Motor neuron (in vitro differentiated cells): Measurements from ENCODE around the gene BNC2. TPM values are rescaled to one million over a fixed set of nuclear protein-coding genes. Genes with fewer than 3 reads are reported as not detected.

Source experiments
- ATAC-seq, 8 experiments: fragments of 200-7000 bp; cut with Tn5 transposase; replicated peaks in 6 of 8; 2 replicates each; pipeline ENCODE4 v1.8.0; 2021; ENCODE audit warnings: mild to moderate bottlenecking in 8 of 8, moderate library complexity in 8 of 8
- H3K27ac ChIP-seq, 2 donors: fragments of 250-450 bp; sonication (Bioruptor Pico); 2 replicates each; pipeline ENCODE4 v1.9.0; 2021; ENCODE audit warnings: antibody characterized with exemption in 2 of 2, mild to moderate bottlenecking in 2 of 2, moderate library complexity in 1 of 2
- H3K4me1 ChIP-seq, 2 donors: fragments of 250-450 bp; sonication (Bioruptor Pico); replicated peaks in 1 of 2; 2 replicates each; pipeline ENCODE4 v1.6.1; 2021; ENCODE audit warnings: antibody characterized with exemption in 2 of 2, mild to moderate bottlenecking in 2 of 2, moderate library complexity in 1 of 2
- H3K4me3 ChIP-seq, 5 donors: fragments of 250-450 bp; sonication (Bioruptor Pico); 2 replicates each; pipeline ENCODE4 v1.9.0; 2021; ENCODE audit warnings: antibody characterized with exemption in 5 of 5, mild to moderate bottlenecking in 5 of 5, moderate library complexity in 4 of 5
- WGBS, 10 experiments: fragments of 450-650 bp; shearing (Covaris generic); methylation state at CpG; one replicate each; pipeline ENCODE4 v1.0.0; 2022; 5-methylcytosine and 5-hydroxymethylcytosine counted together
- in situ Hi-C, 9 experiments: fragments of 400-800 bp; cut with MboI; loops; one replicate each; pipeline ENCODE4 v1.15.0; 2021; ENCODE audit warnings: low sequenced_read_pairs in 9 of 9, low pct_unique_long_range_greater_than_20kb in 2 of 9; ENCODE audit not compliant: unreplicated experiment in 9 of 9
- total RNA-seq, 8 experiments: library from RNA; unstranded; fragments of 300-600 nt; gene quantifications; 2 replicates each; pipeline versions ENCODE4 v1.2.3 to v1.2.4, GENCODE V29; 2022

The BNC2 gene
- total RNA-seq, 8 experiments from 2014 or later, result 0.54 to 42.8 (median 4.3) TPM

GRCh38 chr9:16619914-16620520 lies 250.5 kb downstream of the BNC2 start:
- in situ Hi-C loops, result loop anchor here in 2 of 9 experiments (25.0 kb wide), 2 partner anchors 92 to 433 kb away; no protein-coding TSS in a partner anchor
- ATAC-seq, result peak in 5 of 8 experiments; percentile 19 to 72 (median 67)
- H3K4me1 ChIP-seq, result peaks cover 10 to 11% of the 10 kb centered on the region in 2 donors
- no peak overlapping the region for H3K4me3 ChIP-seq
- no peak overlapping the region for H3K27ac ChIP-seq
- 17 to 100% (median 52%) methylated on average over 1 to 7 of the region's 7 CpGs for WGBS, 10 experiments

DNA sequence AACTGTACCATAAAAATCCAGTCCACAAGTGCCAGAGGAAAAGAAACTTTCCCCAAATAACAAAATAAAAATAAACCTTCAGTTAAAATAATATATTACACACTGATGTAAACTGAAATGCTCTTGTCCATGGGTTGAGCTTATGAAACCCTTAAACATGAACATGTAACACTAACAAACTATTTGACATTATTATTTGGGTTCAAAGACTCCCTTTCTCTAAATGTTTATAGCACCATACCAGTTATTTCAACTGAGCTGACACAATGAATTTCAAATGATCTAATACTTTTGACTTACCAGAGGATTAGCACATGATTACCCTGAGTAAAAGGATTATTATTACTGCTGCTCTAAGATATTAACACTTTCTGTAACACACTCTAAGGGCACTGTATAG lies 251.1 kb downstream of the BNC2 start:
- peaks cover 10% of the 10 kb centered on the region in 2 donors for H3K4me1 ChIP-seq

DNA sequence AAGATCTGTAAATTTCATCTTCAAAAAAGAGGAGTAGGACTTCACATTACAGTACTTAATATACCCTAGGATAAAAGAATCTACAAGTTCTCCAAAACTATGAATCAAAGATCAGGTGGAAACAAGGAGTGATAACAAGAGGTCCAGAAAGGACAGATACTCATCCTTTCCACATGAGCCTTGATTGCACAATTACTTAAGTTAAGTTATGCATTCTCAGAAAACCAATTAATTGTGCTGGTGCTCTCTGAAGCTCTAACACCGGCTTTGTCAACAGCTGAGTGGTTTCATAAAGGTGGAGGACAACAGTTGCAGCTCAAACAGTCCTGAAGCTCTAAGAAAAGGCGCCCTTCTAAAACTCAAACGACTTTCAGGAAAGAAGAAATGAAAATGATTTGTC lies 251.9 kb downstream of the BNC2 start:
- 66 to 100% (median 90%) methylated on average over 1 to 3 of the region's 3 CpGs; no CpG with 5 or more reads in 2 of the 10 experiments for WGBS, 10 experiments
- ATAC-seq, result no peak
- Histone ChIP-seq H3K4me1 (peaks cover 10% of the 10 kb centered on the region in 2 donors), H3K4me3 (no peak overlapping the region), H3K27ac (no peak overlapping the region)
- in situ Hi-C loops, result loop anchor here in 2 of 9 experiments (25.0 kb wide), 2 partner anchors 94 to 431 kb away; no protein-coding TSS in a partner anchor

More for the DNA sequence above, 251.1 kb downstream of the BNC2 start:
- peak in 4 of 8 experiments; percentile 12 to 30 (median 24) for ATAC-seq
- Histone ChIP-seq H3K4me3 (no peak overlapping the region), H3K27ac (no peak overlapping the region)
- in situ Hi-C loops, result loop anchor here in 2 of 9 experiments (25.0 kb wide), 2 partner anchors 93 to 432 kb away; no protein-coding TSS in a partner anchor

- in situ Hi-C loops, result loop anchor here in 2 of 9 experiments (25.0 kb wide), 2 partner anchors 96 to 429 kb away; no protein-coding TSS in a partner anchor
- no peak overlapping the region for H3K4me3 ChIP-seq
- H3K27ac ChIP-seq, result no peak overlapping the region
- 80 to 100% methylated on average over 1 to 2 of the region's 2 CpGs; no CpG with 5 or more reads in 8 of the 10 experiments for WGBS, 10 experiments
- H3K4me1 ChIP-seq, result peaks cover 10% of the 10 kb centered on the region in 2 donors
- ATAC-seq, result no peak
These were observed 253.8 kb downstream of the BNC2 start for GRCh38 chr9:16616686-16617085.

- 79 to 100% (median 94%) methylated on average over 1 to 4 of the region's 4 CpGs; no CpG with 5 or more reads in 1 of the 10 experiments for WGBS, 10 experiments
- H3K4me3 ChIP-seq, result no peak overlapping the region
- ATAC-seq, result no peak
- H3K27ac ChIP-seq, result no peak overlapping the region
- in situ Hi-C loops, result loop anchor here in 2 of 9 experiments (25.0 kb wide), 2 partner anchors 97 to 428 kb away; no protein-coding TSS in a partner anchor
- peaks cover 10% of the 10 kb centered on the region in 2 donors for H3K4me1 ChIP-seq
These were observed 255.0 kb downstream of the BNC2 start for GRCh38 chr9:16615451-16615850.

GRCh38 chr9:16613605-16614004 lies 256.9 kb downstream of the BNC2 start:
- Histone ChIP-seq H3K4me1 (no peaks in the 10 kb centered on the region), H3K27ac (no peak overlapping the region), H3K4me3 (no peak overlapping the region)
- in situ Hi-C loops, result loop anchor here in 2 of 9 experiments (25.0 kb wide), 2 partner anchors 99 to 426 kb away; no protein-coding TSS in a partner anchor
- ATAC-seq, result no peak
- WGBS, 10 experiments, result 8 to 100% (median 66%) methylated on average over 1 to 3 of the region's 3 CpGs; no CpG with 5 or more reads in 1 of the 10 experiments

GRCh38 chr9:16613051-16613450 lies 257.4 kb downstream of the BNC2 start:
- in situ Hi-C loops, result loop anchor here in 2 of 9 experiments (25.0 kb wide), 2 partner anchors 99 to 426 kb away; no protein-coding TSS in a partner anchor
- no peak overlapping the region for H3K4me3 ChIP-seq
- ATAC-seq, result peak in 3 of 8 experiments; percentile 74 to 90 (median 79)
- no peak overlapping the region for H3K27ac ChIP-seq
- WGBS, 10 experiments, result 0 to 100% (median 72%) methylated on average over 1 of the region's 1 CpG
- H3K4me1 ChIP-seq, result no peaks in the 10 kb centered on the region

DNA sequence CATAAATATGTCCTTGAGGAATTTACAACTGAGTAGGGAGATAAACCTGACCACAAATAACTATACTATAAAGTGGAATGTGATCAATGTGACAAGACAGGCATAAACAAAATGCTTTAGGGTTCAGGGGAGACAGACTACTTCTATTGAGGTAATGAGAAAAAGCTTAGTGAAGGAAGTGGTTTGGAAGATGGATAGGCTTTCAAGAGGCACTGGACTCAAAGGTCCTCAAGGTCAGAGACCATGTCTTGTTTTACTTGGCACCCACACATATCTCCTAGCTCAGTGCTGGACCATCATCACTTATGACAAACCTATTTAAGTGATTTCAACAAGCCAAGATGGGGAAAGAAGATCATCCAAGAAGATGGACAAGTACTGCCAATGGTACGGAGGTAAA lies 257.8 kb downstream of the BNC2 start:
- 67 to 100% (median 100%) methylated on average over 1 of the region's 1 CpG; no CpG with 5 or more reads in 3 of the 10 experiments for WGBS, 10 experiments
- Histone ChIP-seq H3K27ac (no peak overlapping the region), H3K4me3 (no peak overlapping the region), H3K4me1 (no peaks in the 10 kb centered on the region)
- peak in 2 of 8 experiments; percentile 20 to 41 for ATAC-seq
- in situ Hi-C loops, result loop anchor here in 2 of 9 experiments (25.0 kb wide), 2 partner anchors 100 to 425 kb away; no protein-coding TSS in a partner anchor

DNA sequence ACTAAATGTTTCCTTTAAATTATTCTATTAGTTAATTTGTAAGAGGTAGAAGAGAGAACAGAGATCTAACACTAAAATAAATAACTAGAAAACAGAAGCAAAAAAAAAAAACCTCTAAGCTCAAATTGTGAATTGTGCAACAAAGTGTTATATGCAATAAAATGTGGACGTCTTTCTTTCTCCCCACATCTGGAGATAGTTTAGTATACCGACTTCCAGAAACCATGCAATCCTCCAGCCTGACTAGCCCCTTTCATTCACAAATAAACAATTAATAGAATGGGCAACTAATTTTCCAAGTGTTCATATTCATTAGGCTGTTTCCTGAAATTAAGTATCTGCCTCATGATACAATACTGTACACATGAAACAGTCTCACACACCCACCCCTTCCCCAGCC lies 258.5 kb downstream of the BNC2 start:
- WGBS, 10 experiments, result 0 to 100% (median 53%) methylated on average over 1 to 2 of the region's 2 CpGs; no CpG with 5 or more reads in 2 of the 10 experiments
- no peak overlapping the region for H3K4me3 ChIP-seq
- H3K27ac ChIP-seq, result no peak overlapping the region
- in situ Hi-C loops, result loop anchor here in 2 of 9 experiments (25.0 kb wide), 2 partner anchors 100 to 425 kb away; no protein-coding TSS in a partner anchor
- ATAC-seq, result peak in 1 of 8 experiments; percentile 46
- H3K4me1 ChIP-seq, result no peaks in the 10 kb centered on the region

- in situ Hi-C loops, result loop anchor here in 2 of 9 experiments (25.0 kb wide), 2 partner anchors 101 to 424 kb away; no protein-coding TSS in a partner anchor
- no peak overlapping the region for H3K27ac ChIP-seq
- H3K4me1 ChIP-seq, result no peaks in the 10 kb centered on the region
- 4 to 88% (median 44%) methylated on average over 2 to 4 of the region's 4 CpGs for WGBS, 10 experiments
- no peak overlapping the region for H3K4me3 ChIP-seq
- ATAC-seq, result no peak
These were observed 259.5 kb downstream of the BNC2 start for GRCh38 chr9:16611001-16611400.

- Histone ChIP-seq H3K27ac (no peak overlapping the region), H3K4me3 (no peak overlapping the region), H3K4me1 (no peaks in the 10 kb centered on the region)
- ATAC-seq, result no peak
- 50 to 100% (median 62%) methylated on average over 1 to 3 of the region's 3 CpGs for WGBS, 10 experiments
- in situ Hi-C loops, result loop anchor here in 2 of 9 experiments (25.0 kb wide), 2 partner anchors 102 to 423 kb away; no protein-coding TSS in a partner anchor
These were observed 259.9 kb downstream of the BNC2 start for GRCh38 chr9:16610538-16610937.

DNA sequence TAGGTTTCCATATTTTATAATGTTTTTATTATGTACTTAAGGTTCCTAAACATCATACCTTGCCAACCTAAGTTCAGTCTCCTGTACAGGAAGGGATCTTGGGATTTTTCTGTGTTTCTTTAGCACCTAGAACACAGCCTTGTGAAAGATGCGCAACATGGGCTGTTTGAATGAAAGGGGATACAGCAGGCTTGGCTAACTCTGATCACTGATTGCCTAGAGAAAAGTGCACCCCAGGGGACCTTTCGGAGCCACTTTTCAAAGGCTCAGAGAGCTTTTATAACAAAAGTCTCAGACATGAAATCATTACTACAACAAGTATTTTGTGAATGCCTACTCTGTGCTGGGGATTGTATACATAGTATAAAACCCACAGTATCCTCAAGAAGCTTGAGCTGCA lies 261.6 kb downstream of the BNC2 start:
- no peaks in the 10 kb centered on the region for H3K4me1 ChIP-seq
- H3K27ac ChIP-seq, result no peak overlapping the region
- in situ Hi-C loops, result loop anchor here in 2 of 9 experiments (25.0 kb wide), 2 partner anchors 103 to 422 kb away; no protein-coding TSS in a partner anchor
- WGBS, 10 experiments, result 67 to 100% (median 100%) methylated on average over 1 to 2 of the region's 2 CpGs; no CpG with 5 or more reads in 5 of the 10 experiments
- no peak overlapping the region for H3K4me3 ChIP-seq
- no peak for ATAC-seq

- no peak for ATAC-seq
These were observed 268.0 kb downstream of the BNC2 start for GRCh38 chr9:16602494-16602893.

More at GRCh38 chr9:16602494-16602893, 268.0 kb downstream of the BNC2 start:
- Histone ChIP-seq H3K4me1 (no peaks in the 10 kb centered on the region), H3K4me3 (no peak overlapping the region), H3K27ac (no peak overlapping the region)
- 86 to 95% (median 91%) methylated on average over 2 of the region's 2 CpGs; no CpG with 5 or more reads in 6 of the 10 experiments for WGBS, 10 experiments
- in situ Hi-C loops, result loop anchor here in 2 of 9 experiments (25.0 kb wide), 2 partner anchors 110 to 415 kb away; no protein-coding TSS in a partner anchor
